GM12801 (cell line): ENCODE data around the gene GFRA3.

ENCODE experiments used
- TF ChIP-seq, protein P1 (sequence below): IDR thresholded peaks from one replicate; pipeline ENCODE4 v1.5.1; 2011; ENCODE audit warnings: control low read depth; ENCODE audit not compliant: insufficient read length; ENCODE audit errors: extremely low read depth

The GFRA3 gene

DNA sequence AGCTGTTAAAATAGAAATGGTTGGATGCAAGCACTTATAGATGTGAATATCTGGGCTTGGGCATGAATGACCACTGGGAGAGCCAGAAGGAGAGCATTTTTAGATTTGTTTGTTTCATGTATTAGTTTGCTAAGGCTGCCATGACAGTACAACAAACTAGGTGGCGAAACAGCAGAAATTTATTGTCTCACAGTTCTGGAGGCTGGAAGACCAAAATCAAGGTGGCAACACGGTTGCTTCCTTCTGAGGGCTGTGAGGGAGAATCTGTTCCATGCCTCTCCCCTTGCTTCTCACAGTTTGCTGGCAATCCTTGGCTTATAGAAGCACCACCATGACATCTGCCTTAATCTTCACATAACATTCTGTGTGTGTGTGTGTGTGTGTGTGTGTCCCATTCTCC lies 41.1 kb downstream of the GFRA3 start:
- TF ChIP-seq, protein P1, sequence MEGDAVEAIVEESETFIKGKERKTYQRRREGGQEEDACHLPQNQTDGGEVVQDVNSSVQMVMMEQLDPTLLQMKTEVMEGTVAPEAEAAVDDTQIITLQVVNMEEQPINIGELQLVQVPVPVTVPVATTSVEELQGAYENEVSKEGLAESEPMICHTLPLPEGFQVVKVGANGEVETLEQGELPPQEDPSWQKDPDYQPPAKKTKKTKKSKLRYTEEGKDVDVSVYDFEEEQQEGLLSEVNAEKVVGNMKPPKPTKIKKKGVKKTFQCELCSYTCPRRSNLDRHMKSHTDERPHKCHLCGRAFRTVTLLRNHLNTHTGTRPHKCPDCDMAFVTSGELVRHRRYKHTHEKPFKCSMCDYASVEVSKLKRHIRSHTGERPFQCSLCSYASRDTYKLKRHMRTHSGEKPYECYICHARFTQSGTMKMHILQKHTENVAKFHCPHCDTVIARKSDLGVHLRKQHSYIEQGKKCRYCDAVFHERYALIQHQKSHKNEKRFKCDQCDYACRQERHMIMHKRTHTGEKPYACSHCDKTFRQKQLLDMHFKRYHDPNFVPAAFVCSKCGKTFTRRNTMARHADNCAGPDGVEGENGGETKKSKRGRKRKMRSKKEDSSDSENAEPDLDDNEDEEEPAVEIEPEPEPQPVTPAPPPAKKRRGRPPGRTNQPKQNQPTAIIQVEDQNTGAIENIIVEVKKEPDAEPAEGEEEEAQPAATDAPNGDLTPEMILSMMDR = no peak

DNA sequence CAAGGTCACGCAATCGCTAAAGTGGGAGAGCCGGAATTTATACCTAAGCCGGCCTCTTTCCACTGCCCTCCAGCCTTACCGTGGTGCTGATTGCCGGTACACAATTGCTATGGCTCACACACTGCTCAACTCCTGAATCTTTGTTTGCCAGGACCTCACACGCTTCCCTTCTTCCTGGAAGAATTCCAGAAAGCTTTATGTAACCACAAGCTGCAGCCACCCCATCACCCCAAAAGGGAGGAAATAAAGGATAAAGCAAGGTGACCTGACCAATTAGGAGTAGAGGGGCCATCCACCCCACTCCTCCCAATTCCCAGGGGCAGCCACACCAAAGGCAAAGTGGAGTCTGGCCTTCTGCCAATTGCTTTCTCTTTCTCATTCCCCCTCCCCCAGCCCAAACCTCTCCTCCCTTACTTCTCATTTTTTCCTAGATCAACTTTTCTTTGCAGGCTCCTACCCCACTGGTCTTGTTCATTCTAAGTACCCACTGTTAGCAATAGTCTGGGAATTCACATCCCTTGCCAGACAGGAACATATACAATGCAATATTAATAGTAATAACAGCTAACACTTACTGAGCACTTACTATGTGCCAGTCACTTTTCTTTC lies 43.3 kb downstream of the GFRA3 start:
- TF ChIP-seq, protein P1 = no peak

DNA sequence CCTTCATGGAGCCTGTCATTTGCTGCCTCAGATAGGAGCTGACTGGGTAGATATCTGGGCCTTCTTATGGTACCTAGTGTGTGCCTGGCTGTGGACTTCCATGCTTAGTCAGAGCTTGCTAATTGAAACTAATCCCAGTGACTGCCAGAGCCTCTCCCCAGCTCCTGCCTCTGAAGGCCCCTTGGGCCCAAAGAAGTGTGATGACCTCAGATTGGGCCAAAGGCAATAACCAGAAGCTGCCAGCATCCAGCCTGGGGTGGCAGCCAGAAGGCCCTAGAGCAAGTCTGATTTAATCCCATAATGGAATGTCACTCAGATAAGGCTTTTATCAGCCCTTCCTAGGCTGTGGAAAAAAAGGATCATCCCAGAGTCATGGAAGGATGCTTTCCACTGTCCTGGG lies 44.2 kb downstream of the GFRA3 start:
- TF ChIP-seq, protein P1 = no peak

DNA sequence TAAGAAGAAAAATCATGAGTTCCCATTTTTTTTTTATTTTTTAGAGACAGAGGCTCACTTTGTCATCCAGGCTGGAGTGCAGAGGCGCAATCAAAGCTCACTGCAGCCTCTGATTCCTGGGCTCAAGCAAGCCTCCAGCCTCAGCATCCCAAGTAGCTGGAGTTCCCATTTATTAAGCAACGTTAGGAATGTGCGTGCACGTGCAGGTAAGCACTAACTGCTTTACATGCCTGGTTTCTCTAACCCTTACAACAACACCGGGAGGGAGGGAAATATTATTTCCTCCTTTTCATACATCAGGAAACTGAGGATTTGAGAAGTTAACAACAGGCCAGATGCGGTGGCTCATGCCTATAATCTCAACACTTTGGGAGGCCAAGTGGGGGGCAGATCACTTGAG lies 45.0 kb downstream of the GFRA3 start:
- TF ChIP-seq, protein P1 = no peak

- TF ChIP-seq, protein P1 = no peak
Observed at GRCh38 chr5:138226910-138227309, 47.5 kb downstream of the GFRA3 start.

DNA sequence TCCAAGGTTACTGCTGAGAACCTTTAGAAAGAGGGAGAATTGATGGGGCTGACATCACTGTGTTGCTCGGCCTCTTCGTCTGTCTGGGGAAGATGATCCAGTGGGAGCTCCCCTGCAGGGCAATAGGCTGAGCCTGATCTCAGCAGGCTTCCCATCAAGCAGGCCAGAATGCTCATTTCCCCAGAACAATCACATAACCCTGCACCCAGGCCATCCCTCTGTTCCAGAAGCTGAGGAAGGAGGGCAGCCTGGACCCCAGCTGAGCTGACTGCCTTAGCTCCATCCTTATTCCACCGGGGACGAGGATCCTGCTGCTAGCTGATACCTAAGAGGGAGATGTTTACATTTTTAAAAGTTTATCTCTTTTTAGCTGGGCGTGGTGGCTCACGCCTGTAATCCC lies 49.7 kb downstream of the GFRA3 start:
- TF ChIP-seq, protein P1 = no peak

DNA sequence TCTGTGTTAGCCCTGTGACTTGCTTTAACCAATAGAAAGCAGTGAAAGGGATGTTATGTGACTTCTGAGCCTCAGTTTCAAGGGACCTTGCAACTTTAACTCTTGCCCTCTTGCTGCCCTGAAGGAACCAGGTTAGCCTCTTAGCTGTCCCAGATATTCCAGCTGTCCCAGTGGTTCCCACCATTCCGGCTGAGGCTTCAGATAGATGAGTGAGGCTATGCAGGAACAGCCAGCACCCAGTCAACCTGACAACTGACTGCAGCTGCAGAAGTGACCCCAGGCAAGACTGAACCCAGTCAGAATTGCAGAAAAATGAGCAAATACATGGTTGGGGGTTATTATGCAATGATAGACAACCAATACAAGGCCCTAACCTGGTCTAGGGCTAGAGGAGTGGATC lies 50.9 kb downstream of the GFRA3 start:
- TF ChIP-seq, protein P1 = no peak
